B cell (primary cell): Measurements from ENCODE around the gene NTM.

Source experiments
- CTCF ChIP-seq: fragments of 200-600 bp; IDR thresholded peaks from one replicate; pipeline ENCODE4 v1.8.0; 2022; ENCODE audit warnings: antibody characterized with exemption, mild to moderate bottlenecking
- EZH2 ChIP-seq: IDR thresholded peaks from 2 replicates; pipeline ENCODE4 v1.6.1; 2012; ENCODE audit warnings: borderline replicate concordance, low read depth, mild to moderate bottlenecking, moderate library complexity, low read length; ENCODE audit not compliant: insufficient read depth, poor library complexity, severe bottlenecking

GRCh38 chr11:132315696-132316095, 945.3 kb downstream of the NTM start:
- TF ChIP-seq CTCF (no peak), EZH2 (no peak)
